Vagina (tissue), 2 donors: ENCODE measurements around the gene ARL6IP5.

ENCODE experiments used
- CTCF ChIP-seq, 3 experiments: fragments of 450-650 bp in 2 of 3; fragments of 200-600 bp in 1 of 3; sonication (generic) in 1 of 3; IDR thresholded peaks; one replicate each; pipeline ENCODE4 v1.5.1; 2017 to 2019; ENCODE audit warnings: antibody characterized with exemption in 3 of 3, mild to moderate bottlenecking in 2 of 3, moderate library complexity in 2 of 3
- POLR2A ChIP-seq, 2 donors: fragments of 450-650 bp; IDR thresholded peaks; one replicate each; pipeline ENCODE4 v1.6.1; 2017; ENCODE audit warnings: antibody characterized with exemption in 2 of 2, mild to moderate bottlenecking in 2 of 2, moderate library complexity in 2 of 2
- POLR2AphosphoS5 ChIP-seq, 2 donors: sonication (generic); formaldehyde crosslinking; IDR thresholded peaks; one replicate each; pipeline ENCODE4 v1.9.0; 2017; ENCODE audit warnings: antibody characterized with exemption in 2 of 2, mild to moderate bottlenecking in 2 of 2, low read depth in 1 of 2; ENCODE audit not compliant: insufficient read depth in 1 of 2

DNA sequence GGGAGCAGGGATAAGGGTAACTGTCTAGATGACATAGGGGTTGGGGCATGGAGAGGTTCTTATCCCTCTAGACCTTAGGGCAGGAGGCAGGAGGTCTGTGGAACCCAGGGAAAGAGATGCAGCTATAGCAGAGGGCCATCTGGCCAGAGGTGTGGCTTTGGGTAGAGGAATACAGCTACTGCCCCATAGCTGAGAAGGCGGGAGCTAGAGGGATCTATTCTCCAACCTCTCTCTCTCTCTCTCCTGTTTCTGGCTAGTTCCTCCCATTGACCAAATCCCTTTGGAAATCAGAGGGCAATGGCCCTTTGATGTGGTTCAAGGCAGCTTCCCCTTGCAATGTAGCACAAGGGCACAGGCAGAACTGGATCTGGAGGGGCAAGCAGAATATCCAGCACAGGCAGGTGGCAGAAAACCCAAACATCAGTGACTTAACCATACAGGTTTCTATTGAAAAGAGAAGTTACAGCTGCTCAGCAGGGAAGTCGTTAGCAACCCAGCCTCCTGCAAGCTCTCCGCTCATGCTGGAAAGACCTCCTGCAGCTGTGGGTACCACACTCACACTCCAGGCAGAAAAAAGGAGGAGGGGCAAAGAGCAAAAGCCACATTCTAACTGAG lies 60.0 kb downstream of the ARL6IP5 start:
- TF ChIP-seq POLR2A (IDR thresholded peaks at IDR 0.05): no peak
- TF ChIP-seq CTCF (IDR thresholded peaks at IDR 0.05): no peak
- no peak for TF ChIP-seq POLR2AphosphoS5 (IDR thresholded peaks at IDR 0.05; ENCODE audit: insufficient read depth in 1 of 2, low read depth in 1 of 2)
